PC-9 (cell line): ENCODE results near the gene MROH9. TPM values are rescaled to one million over a fixed set of nuclear protein-coding genes. Genes with fewer than 3 reads are reported as not detected.

Experiments used
- BruUV-seq: library from RNA; stranded (reverse); fragments of 400-500 nt; replicated peaks from 2 replicates; lab custom pipeline; 2021; lab: Mats Ljungman, UMichigan
- CTCF ChIA-PET: fragments of 300-600 bp; sonication (Branson Sonifier 250); formaldehyde crosslinking; loops from one replicate; lab custom pipeline; 2022; ENCODE audit warnings: antibody characterized with exemption; lab: Charles Lee
- POLR2A ChIA-PET: fragments of 300-600 bp; sonication (Branson Sonifier 250); formaldehyde crosslinking; loops from one replicate; lab custom pipeline; 2022; ENCODE audit warnings: antibody characterized with exemption; ENCODE audit not compliant: unreplicated experiment; lab: Charles Lee
- DNase-seq, 2 experiments: peaks; one replicate each; pipeline versions ENCODE4 v3.0.0 to v3.0.0-alpha.2; 2015 to 2022; ENCODE audit warnings: mixed read lengths in 1 of 2
- H2AFZ ChIP-seq: fragments of 200-600 bp; sonication (generic); 2 replicates; pipeline ENCODE4 v1.8.1; 2017; ENCODE audit warnings: antibody characterized with exemption
- H3F3A ChIP-seq: fragments of 200-600 bp; sonication (generic); 2 replicates; pipeline ENCODE4 v1.8.1; 2017; ENCODE audit warnings: antibody characterized with exemption, mild to moderate bottlenecking, low read depth; ENCODE audit not compliant: insufficient read depth
- H3K27ac ChIP-seq: fragments of 200-600 bp; sonication (generic); 2 replicates; pipeline ENCODE4 v1.6.1; 2016; ENCODE audit warnings: mixed run types
- H3K27me3 ChIP-seq: fragments of 200-600 bp; sonication (generic); 2 replicates; pipeline ENCODE4 v1.6.1; 2016; ENCODE audit warnings: low read depth, mixed run types; ENCODE audit not compliant: insufficient read depth
- H3K36me3 ChIP-seq: fragments of 200-600 bp; sonication (generic); 2 replicates; pipeline ENCODE4 v1.6.1; 2016; ENCODE audit warnings: low read depth, mixed run types
- H3K4me1 ChIP-seq: fragments of 200-600 bp; sonication (generic); replicated peaks from 2 replicates; pipeline ENCODE4 v1.6.1; 2016; ENCODE audit warnings: mixed run types; ENCODE audit not compliant: insufficient read depth
- H3K4me2 ChIP-seq: fragments of 200-600 bp; sonication (generic); 2 replicates; pipeline ENCODE4 v1.6.1; 2017; ENCODE audit warnings: mixed run types
- H3K4me3 ChIP-seq: fragments of 200-600 bp; sonication (generic); 2 replicates; pipeline ENCODE4 v1.6.1; 2016; ENCODE audit warnings: mixed run types
- H3K79me2 ChIP-seq: fragments of 200-600 bp; sonication (generic); 2 replicates; pipeline ENCODE4 v1.6.1; 2017; ENCODE audit warnings: low read depth, mixed run types
- H3K9me2 ChIP-seq: fragments of 200-600 bp; sonication (generic); 2 replicates; pipeline ENCODE4 v1.8.1; 2017; ENCODE audit warnings: mild to moderate bottlenecking; ENCODE audit not compliant: insufficient read depth
- H3K9me3 ChIP-seq: fragments of 200-600 bp; sonication (generic); 2 replicates; pipeline ENCODE4 v1.8.1; 2016; ENCODE audit warnings: low read depth; ENCODE audit not compliant: insufficient read depth
- H4K20me1 ChIP-seq: fragments of 200-600 bp; sonication (generic); 2 replicates; pipeline ENCODE4 v1.8.1; 2017; ENCODE audit not compliant: insufficient read depth
- EZH2 ChIP-seq: fragments of 200-600 bp; sonication (generic); IDR thresholded peaks from 2 replicates; pipeline ENCODE4 v1.8.0; 2017; ENCODE audit warnings: antibody characterized with exemption, low read depth
- intact Hi-C: fragments of 100-400 bp; cut with micrococcal nuclease; formaldehyde crosslinking; loops from one replicate; pipeline ENCODE4 v1.10.0; 2022; ENCODE audit not compliant: unreplicated experiment
- total RNA-seq: library from RNA; stranded (reverse); gene quantifications from 2 replicates; pipeline ENCODE4 v1.2.3, GENCODE V29; 2021
- TF ChIP-seq, protein P1 (sequence below): fragments of 200-600 bp; sonication (generic); conservative IDR thresholded peaks from 2 replicates; pipeline ENCODE4 v1.6.1; 2017; ENCODE audit warnings: mixed run types, antibody characterized with exemption, mild to moderate bottlenecking, moderate library complexity

Gene MROH9
- total RNA-seq, 1 experiment from 2014 or later, result not detected

GRCh38 chr1:170887726-170888125 is 47.6 kb upstream of the MROH9 start:
- Histone ChIP-seq H3K4me3 (no peak overlapping the region), H3K4me1 (no peaks in the 10 kb centered on the region), H4K20me1 (no peaks in the 10 kb centered on the region), H3K4me2 (no peak overlapping the region), H3K36me3 (no peaks in the 10 kb centered on the region), H3F3A (no peaks in the 10 kb centered on the region), H3K79me2 (no peaks in the 10 kb centered on the region), H3K9me2 (no peaks in the 10 kb centered on the region), H2AFZ (no peak overlapping the region), H3K9me3 (no peaks in the 10 kb centered on the region), H3K27ac (no peak overlapping the region), H3K27me3 (no peaks in the 10 kb centered on the region)
- intact Hi-C loops, result no loop called here
- POLR2A ChIA-PET, result no interaction called here
- no TSS peak for BruUV-seq
- no peak for TF ChIP-seq EZH2
- TF ChIP-seq, protein P1, sequence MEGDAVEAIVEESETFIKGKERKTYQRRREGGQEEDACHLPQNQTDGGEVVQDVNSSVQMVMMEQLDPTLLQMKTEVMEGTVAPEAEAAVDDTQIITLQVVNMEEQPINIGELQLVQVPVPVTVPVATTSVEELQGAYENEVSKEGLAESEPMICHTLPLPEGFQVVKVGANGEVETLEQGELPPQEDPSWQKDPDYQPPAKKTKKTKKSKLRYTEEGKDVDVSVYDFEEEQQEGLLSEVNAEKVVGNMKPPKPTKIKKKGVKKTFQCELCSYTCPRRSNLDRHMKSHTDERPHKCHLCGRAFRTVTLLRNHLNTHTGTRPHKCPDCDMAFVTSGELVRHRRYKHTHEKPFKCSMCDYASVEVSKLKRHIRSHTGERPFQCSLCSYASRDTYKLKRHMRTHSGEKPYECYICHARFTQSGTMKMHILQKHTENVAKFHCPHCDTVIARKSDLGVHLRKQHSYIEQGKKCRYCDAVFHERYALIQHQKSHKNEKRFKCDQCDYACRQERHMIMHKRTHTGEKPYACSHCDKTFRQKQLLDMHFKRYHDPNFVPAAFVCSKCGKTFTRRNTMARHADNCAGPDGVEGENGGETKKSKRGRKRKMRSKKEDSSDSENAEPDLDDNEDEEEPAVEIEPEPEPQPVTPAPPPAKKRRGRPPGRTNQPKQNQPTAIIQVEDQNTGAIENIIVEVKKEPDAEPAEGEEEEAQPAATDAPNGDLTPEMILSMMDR, result no peak
- DNase-seq, result no peak
- CTCF ChIA-PET, result no interaction called here

DNA sequence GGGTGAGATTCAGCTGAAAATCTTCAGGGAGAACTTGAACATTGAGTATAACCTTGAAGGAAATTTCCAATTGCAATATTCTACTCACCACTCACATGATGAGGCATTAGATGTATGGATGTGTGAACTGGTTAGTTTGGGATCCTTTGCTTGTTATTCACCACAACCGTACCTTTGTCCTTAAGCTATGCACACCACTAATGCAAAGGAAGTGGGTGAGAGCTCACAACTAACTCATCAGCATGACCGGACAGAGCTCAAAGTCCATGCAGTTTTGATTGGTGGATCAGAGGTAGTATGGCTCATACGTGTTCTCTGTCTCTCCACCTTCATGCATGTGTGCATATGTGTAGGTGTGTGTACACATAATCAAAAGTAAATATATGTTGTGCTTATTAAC is 43.5 kb upstream of the MROH9 start:
- Histone ChIP-seq H3F3A (no peaks in the 10 kb centered on the region), H3K36me3 (no peaks in the 10 kb centered on the region), H3K27ac (no peak overlapping the region), H3K4me3 (no peak overlapping the region), H3K9me3 (no peaks in the 10 kb centered on the region), H3K4me1 (no peaks in the 10 kb centered on the region), H2AFZ (no peak overlapping the region), H3K79me2 (no peaks in the 10 kb centered on the region), H3K27me3 (no peaks in the 10 kb centered on the region), H3K9me2 (no peaks in the 10 kb centered on the region), H4K20me1 (no peaks in the 10 kb centered on the region), H3K4me2 (no peak overlapping the region)
- BruUV-seq, result no TSS peak
- ChIA-PET POLR2A (no interaction called here), CTCF (no interaction called here)
- TF ChIP-seq, protein P1, result no peak
- no peak for TF ChIP-seq EZH2
- DNase-seq, result no peak
- intact Hi-C loops, result no loop called here

- H3K27me3 ChIP-seq, result no peaks in the 10 kb centered on the region
- H3F3A ChIP-seq, result no peaks in the 10 kb centered on the region
- H3K4me2 ChIP-seq, result no peak overlapping the region
- H3K36me3 ChIP-seq, result no peaks in the 10 kb centered on the region
- POLR2A ChIA-PET, result no interaction called here
- TF ChIP-seq, protein P1, result no peak
- TF ChIP-seq EZH2, result no peak
- no peak overlapping the region for H3K27ac ChIP-seq
- CTCF ChIA-PET, result no interaction called here
- H3K79me2 ChIP-seq, result no peaks in the 10 kb centered on the region
- H2AFZ ChIP-seq, result no peak overlapping the region
- no peaks in the 10 kb centered on the region for H3K9me2 ChIP-seq
- DNase-seq, result no peak
- H3K4me3 ChIP-seq, result no peak overlapping the region
- no peaks in the 10 kb centered on the region for H3K9me3 ChIP-seq
- no peaks in the 10 kb centered on the region for H4K20me1 ChIP-seq
- BruUV-seq, result no TSS peak
- H3K4me1 ChIP-seq, result no peaks in the 10 kb centered on the region
- intact Hi-C loops, result no loop called here
Measured at GRCh38 chr1:170893655-170894297, 41.6 kb upstream of the MROH9 start.
